ENCODE results near the gene TCF3.
"Not testable (repeated sequence)": the region's sequence is repeated elsewhere in the genome, so short reads cannot be mapped to it uniquely, and the experiment has no call there.

Gene TCF3

GRCh38 chr19:1672769-1673644 lies 20.6 kb upstream of the TCF3 start:
- no peak for DNase-seq (ENCODE audit: low spot score)

GRCh38 chr19:1672038-1672768 lies 19.8 kb upstream of the TCF3 start:
- peak; percentile 29 for DNase-seq (ENCODE audit: low spot score)

- no peak for DNase-seq (ENCODE audit: low spot score)
Measured at GRCh38 chr19:1671716-1672037, 19.3 kb upstream of the TCF3 start.

GRCh38 chr19:1670747-1671146 lies 18.3 kb upstream of the TCF3 start:
- not testable (repeated sequence) for DNase-seq (ENCODE audit: low spot score)

- DNase-seq (ENCODE audit: low spot score), result no peak
Measured at GRCh38 chr19:1668486-1669270, 16.3 kb upstream of the TCF3 start.

- DNase-seq (ENCODE audit: low spot score), result no peak
Measured at GRCh38 chr19:1668048-1668485, 15.7 kb upstream of the TCF3 start.

GRCh38 chr19:1665565-1666047 lies 13.2 kb upstream of the TCF3 start:
- DNase-seq (ENCODE audit: low spot score), result no peak

GRCh38 chr19:1663852-1664251 lies 11.4 kb upstream of the TCF3 start:
- DNase-seq (ENCODE audit: low spot score), result no peak

- DNase-seq (ENCODE audit: low spot score), result not testable (repeated sequence)
Measured at GRCh38 chr19:1663227-1663626, 10.8 kb upstream of the TCF3 start.

GRCh38 chr19:1661995-1662394 lies 9.6 kb upstream of the TCF3 start:
- DNase-seq (ENCODE audit: low spot score), result no peak

GRCh38 chr19:1659084-1659427 lies 6.6 kb upstream of the TCF3 start:
- no peak for DNase-seq (ENCODE audit: low spot score)

GRCh38 chr19:1658150-1659083 lies 6.0 kb upstream of the TCF3 start:
- DNase-seq (ENCODE audit: low spot score), result no peak

GRCh38 chr19:1657746-1658145 lies 5.3 kb upstream of the TCF3 start:
- DNase-seq (ENCODE audit: low spot score), result no peak

GRCh38 chr19:1656988-1657536 lies 4.6 kb upstream of the TCF3 start:
- no peak for DNase-seq (ENCODE audit: low spot score)

- no peak for DNase-seq (ENCODE audit: low spot score)
Measured at GRCh38 chr19:1655987-1656608, 3.7 kb upstream of the TCF3 start.

GRCh38 chr19:1655131-1655981 lies 2.9 kb upstream of the TCF3 start:
- no peak for DNase-seq (ENCODE audit: low spot score)

GRCh38 chr19:1654178-1654792 lies 1.9 kb upstream of the TCF3 start:
- no peak for DNase-seq (ENCODE audit: low spot score)

GRCh38 chr19:1653300-1653628 lies 849 bp upstream of the TCF3 start:
- no peak for DNase-seq (ENCODE audit: low spot score)

GRCh38 chr19:1651568-1652291 lies 685 bp downstream of the TCF3 start:
- no peak for DNase-seq (ENCODE audit: low spot score)

All from cerebellar cortex (tissue), 1 donor.